NCI-H2029 (cell line): ENCODE results near the gene THEMIS.

Source experiments
- DNase-seq: peaks from one replicate; lab custom pipeline; 2025; lab: John Stamatoyannopoulos, UW

Gene THEMIS

DNA sequence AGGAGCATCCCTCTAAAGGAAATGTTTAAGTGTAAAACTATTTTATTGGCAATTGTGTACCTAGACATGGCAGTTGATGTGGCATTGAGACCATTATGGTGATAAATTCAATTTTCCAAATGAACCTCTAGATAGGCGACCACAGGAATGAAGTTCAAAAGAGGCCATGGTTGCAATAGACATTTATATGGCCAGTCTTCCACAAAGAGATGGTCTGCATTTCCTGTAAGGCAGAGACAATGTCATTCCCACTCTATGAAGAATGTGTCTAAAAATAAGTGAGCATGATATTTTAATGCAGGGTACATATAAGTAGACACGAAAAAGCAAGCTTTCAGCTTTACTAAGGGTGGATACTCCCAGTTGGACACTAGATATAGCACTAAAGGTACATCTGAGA lies 40.9 kb downstream of the THEMIS start:
- no peak for DNase-seq

DNA sequence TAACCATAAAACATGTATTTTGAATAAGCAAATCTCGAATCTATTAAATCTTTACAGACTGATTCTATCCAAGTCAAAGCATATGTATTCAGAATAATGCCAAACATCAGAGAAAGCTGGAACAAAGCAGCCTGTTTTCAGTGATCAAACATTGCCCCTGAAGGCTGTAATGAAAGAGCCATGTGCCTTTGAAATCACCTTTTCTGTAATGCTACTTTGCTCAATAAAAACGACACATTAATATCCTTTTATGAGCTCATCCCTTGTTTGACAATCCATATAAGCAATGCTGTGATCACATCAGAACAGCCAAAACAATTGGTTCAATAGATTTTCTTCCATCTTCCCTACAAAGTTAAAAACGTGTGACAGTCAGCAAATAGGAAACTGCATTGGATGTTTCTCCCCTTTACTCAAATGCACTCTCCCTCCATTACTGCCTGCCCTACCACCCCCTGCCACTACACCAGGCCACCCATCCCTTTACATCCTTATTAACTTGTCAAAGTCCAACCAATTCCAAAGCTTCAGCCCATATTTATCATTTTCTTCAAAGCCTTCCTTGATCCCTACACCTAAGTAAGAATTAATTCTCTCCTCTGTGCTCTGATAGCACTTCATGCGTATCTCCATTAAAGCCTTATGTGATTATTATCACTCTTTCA lies 42.0 kb downstream of the THEMIS start:
- DNase-seq, result no peak

DNA sequence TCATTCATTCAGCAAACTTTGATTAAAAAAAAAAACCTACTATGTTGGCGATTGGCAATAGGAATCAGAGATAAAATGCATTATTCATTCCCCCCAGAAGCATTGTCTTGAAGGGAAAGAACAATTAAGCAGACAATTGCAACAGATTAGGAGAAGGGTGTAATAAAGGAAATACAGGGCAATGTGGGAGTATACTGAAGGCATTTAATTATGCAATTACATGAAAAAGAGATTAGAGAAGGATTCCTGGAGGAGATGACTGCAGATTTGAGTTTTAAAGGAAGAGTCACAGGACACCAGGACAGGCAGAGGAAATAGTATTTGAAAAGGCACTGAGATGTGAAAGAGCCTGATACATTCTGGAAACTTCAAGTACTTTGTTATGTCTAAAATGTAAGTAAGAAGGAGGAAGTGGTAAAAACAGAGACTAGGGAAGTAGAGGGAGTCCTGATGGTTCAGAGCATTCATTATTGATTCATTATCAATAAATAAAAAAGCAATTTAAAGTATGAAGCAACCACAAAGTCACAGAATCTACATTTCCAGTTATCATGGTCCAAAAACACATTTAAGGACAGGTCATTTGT lies 43.7 kb downstream of the THEMIS start:
- no peak for DNase-seq

DNA sequence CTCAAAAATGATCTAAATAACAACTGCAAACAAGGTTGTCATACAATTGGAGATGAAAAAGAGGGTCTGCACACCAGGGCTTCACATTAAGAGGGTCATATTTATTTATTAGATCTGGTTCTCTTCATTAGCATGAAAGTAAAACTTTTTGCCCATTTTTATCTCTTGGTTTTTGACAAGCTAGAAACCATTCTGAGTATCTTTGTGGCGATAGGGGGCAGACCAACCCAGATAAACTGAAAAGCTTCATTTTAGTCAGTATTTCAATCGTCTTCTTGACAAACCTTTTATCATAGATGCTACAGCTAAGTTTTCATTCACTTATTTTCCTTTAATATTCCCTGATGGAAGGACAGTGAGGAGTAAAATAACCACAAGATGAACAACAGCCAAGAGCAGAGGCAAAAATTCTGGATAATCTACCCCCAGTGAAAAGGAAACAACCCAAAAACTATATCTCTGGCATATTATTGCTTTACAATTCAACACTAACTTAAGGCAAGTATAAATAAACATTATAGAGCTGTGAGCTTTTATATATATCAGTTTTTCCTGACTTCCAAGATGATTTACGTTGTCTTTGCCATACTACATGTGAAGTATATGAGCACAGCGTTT lies 45.2 kb downstream of the THEMIS start:
- no peak for DNase-seq

DNA sequence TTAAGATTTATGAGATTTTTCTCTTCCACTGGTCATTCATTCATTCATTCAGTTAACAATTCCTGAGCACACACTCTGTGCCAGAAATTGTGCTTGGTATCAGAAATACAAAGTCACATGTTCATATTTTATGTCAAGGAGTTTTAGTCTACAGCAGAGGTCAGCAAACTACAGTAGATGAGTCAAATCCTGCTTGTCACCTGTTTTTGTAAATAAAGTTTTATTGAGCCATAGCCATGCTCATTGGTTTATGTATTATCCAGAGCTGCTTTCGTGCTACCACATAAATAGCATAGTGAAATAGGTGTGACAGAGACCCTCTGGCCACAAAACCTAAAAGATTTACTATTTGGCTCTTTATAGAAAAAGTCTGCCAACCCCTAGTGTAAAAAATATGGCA lies 46.8 kb downstream of the THEMIS start:
- no peak for DNase-seq

DNA sequence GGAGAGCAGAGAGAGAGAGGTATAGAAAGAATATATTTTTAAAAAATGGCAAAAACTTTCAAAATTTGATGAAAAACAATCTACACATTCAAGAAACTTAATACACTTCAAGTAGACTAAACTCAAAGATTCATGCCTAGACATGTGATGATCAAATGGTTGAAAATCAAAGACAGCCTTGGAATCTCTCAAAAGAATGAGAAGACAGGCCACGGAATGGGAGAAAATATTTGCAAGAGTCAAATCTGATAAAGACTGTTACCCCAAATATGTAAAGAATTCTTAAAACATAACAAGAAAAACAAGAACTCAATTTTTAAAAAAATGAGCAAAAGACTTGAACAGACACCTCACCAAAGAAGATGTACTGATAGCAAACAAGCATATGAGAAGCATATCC lies 49.7 kb downstream of the THEMIS start:
- DNase-seq, result no peak

DNA sequence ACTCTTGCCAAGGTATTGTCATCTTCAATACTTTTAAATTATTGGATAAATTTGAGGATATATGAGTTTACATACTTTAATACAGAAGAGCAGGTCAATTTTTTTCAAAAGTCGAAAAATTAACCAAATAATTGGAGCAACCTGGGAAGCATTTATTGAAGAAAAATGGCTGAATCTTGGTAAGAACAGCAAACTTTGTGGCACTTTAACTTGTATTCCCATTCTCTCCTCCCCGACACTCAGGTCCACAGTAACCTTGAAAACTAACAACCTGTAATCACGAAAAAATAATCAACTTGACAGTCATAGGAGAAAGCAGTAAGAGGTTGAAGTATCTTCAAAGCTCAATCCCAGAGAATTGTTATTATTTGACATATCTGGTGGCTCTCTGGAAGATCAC lies 55.6 kb downstream of the THEMIS start:
- no peak for DNase-seq

DNA sequence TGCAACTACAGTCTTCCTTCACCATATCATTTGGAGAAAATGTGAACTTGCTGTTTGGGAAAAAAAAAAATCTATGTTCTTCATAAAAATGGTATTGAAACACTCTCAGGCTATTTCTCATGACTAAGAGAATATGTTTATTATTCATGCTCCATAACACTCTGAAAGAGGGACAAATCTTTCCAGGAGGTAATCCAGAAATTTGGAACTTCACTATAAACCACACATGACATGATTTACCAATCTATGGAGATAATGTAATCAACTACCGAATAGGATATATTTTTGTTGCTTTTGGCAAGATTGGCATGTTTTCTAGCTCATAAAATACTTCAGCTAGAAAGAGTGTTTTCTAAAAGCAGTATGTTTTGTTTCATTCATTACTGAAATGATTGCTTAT lies 56.3 kb downstream of the THEMIS start:
- no peak for DNase-seq

DNA sequence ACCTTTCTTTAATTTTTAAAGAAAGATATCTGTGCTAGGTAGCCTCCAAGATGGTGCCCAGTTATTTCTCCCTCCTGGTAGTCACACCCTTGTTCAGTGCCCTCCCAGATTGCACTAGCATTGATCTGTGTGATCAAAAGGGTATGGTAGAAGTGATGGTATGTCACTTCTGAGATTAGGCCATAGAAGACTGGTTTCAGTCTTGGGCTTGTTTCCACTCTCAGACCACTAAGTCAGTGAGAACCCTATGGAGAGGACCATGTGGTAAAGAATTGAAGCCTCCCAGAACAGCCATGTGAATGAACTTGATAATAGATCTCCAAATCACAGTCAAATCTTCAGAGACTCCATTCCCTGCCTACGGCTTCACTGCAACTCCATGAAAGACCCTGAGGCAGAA lies 57.3 kb downstream of the THEMIS start:
- no peak for DNase-seq

DNA sequence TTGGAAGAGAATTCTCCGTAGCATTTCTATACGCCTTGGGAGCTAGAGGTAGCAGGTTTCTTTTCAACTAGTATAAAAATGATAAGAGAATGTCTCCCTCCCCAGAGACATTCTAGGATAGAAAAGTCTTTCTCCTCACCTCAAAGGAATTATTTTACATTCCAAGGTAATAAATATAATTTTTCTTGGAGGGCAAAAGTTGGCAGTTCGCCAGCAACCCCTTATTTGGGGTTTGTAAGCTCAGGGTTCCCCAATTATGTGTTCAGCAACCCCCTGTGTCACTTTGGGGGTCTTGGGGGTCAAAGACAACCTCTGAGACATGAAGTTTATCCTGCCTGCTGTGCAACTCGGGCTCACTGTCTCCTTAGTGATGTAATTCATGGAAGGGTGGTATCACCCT lies 58.3 kb downstream of the THEMIS start:
- DNase-seq, result no peak

DNA sequence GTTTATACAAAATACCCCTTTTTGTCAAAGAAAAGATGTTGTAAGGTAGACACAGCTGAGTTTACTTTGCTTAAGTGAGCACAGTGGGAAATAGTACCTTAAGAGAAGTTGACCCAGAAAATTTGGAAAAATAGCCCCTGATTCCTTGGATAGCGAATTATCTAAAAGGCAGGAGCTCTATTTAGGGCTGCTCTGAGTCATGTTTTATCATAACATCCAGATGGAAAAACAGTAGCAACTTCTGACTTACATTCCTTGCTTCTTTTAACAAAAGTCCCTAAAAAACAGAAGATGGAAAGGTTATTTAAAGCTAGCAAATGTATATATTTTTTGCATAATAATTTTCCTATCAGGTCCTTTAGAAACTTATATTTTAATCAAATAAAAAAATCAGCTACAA lies 59.0 kb downstream of the THEMIS start:
- DNase-seq, result no peak

DNA sequence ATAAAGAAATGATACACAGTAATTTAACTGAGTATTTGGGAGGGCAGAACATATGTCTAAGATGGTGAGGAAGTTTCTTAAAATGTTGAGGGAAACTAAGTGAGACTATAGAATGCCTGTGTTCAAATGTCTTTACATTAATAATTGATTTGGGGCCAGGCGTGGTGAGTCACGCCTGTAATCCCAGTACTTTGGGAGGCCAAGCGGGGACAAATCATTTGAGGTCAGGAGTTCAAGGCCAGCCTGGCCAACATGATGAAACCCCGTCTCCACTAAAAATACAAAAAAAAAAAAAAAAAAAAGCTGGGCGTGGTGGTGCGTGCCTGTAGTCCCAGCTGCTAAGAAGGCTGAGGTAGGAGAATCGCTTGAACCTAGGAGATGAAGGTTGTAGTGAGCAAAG lies 66.7 kb downstream of the THEMIS start:
- no peak for DNase-seq

DNA sequence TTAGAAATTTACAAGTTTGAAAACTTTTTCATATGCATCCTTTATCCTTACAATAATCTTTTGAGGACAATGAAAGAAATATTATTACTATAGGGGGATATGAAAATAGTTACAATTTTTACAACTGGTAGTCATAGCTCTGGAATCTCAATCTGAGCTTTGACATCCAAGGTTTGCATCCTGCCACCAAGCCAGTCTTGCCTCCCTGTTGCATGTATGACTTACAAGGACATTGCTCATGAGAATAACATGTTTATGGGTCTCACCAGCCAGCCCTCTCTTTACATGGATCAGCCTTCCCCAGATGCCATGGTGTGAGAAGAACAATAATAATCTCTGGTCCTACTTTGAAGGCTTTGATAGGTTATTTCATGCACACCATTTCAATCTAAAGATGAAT lies 67.5 kb downstream of the THEMIS start:
- no peak for DNase-seq

DNA sequence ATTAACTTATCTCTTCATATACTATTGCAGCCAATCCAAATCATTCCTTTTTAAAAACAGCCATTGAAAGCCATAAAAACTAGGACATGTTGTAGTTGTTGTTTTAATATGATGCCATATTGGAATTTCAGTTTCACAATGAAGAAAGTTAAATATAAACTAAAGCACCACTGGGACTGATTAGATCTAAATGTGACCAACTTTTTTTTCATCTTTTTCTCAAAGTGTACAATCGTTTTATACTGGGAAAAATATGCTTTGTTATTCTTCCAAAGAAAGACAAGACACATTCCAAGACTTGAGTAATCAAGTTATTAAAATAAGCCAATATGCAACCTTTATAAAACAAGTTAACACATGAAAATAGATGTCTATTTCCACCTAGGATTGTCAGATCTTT lies 68.5 kb downstream of the THEMIS start:
- no peak for DNase-seq

DNA sequence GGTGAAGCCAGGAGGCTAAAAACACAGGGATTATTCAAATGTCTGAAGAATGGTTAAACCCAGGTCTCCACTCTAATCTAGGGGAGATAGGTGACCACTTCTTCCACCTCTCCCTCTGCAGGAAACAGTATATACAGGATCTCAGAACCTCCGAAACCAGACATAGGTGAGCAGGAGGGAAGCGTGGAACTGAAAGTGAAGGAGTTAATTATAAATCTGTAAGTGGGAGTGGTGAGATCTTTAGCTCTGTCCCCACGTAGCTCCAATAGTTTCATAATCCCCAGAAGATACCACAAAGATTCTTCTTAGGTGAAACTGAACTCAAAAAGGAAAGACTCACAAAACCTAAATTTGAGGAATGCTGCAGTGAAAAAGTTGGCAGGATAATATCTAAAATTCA lies 76.8 kb downstream of the THEMIS start:
- no peak for DNase-seq

DNA sequence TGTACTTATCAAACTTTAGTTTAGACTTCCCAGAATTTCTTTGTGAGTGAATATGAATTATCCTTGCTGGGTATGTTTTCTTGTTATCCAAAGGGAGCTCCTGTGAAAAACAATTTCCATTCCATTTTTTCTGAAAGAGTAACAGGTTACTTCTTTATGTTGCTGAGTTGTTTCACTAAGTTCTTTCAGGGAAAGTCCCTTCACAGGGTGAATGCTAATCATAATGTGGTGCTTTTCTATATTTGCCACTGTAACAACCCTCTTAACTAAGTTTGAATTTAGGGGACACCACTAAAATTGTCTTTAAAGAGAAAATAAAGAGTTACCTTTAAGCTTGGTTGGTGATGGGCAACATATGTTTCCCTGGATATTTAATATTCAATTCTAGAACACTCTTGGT lies 79.4 kb downstream of the THEMIS start:
- DNase-seq, result no peak

DNA sequence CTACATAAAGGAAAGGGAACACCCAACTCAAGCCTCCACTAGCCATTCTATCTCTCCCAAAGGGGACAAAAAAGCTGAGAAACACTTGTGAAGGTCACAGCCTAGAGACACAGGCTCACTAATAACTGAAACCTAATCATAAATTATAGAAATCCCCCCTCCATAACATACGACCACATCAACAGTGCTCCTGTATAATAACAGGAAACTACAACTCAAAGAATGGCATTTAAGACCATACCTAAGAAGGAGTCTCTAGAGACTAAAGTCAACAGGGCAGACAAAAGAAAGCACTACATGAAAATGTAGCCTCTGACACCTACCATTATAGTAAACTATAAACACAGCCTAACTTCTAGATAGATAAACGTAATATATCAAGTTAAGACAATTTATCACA lies 82.7 kb downstream of the THEMIS start:
- DNase-seq, result no peak

DNA sequence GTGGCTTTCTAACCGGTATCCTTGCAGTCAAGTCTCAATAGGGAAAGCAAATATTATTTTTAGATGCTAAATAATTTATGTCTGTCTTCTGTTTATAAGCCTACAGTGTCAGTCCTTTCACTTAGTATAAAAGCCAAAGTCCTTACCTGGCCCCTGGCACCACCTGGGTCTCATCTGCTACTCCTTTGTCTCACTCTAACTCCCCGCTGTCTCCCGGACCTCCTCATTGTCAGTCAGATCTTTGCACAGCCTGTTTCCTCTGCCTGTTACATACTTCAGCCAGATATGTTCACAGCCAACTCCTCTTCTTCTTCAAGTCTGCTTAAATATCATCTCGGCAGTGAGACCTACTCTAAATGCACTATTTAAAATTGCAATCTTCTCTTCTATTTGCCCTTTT lies 84.2 kb downstream of the THEMIS start:
- DNase-seq, result no peak

DNA sequence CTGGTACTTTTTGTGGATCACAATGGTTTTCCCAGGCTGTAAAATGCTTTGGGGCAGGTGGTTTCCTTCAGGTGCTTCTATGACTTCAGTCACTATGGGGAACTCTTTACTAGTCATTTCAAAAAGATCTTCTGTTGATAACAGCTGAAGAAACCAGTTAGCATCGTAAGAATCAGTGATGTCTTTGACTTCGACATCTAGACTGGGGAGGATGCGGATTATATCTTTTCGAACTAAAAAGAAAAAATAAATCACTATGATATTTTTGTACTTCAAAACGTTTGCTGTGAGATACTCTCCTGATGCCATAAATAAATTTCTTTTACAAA lies 87.2 kb downstream of the THEMIS start:
- DNase-seq, result no peak

DNA sequence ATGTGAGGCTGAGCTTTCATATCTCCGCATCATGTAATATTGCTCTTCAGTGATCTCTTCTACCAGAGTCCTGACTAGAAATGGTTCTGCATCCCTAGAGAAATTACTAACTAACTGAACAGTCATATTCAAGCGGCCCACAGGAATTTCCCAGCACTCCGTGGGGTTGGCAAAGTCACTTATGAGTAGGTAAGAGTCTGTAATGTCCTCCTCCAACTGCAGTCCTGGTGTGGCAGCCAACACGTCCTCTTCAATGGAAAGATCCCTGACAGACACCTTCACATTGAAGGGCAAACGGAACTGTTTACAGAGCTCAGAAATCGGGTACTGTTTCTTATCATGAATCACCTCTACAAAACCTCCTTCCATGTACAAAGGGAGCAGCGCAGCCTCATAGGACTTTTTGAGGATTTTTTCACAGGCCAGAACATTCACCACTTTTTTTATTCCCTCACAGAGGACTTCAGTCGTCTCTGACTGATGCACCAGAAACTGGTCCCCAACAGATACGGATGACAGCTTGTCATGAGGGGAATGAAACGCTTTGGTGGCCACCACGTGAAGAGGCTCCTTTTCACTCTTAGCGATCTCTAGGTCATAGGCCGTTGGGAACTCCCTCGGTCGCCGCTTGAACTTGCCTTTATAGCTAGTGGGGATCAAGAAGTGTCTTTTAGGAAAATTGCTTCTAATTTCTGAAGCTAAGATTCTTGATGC lies 87.7 kb downstream of the THEMIS start:
- no peak for DNase-seq

DNA sequence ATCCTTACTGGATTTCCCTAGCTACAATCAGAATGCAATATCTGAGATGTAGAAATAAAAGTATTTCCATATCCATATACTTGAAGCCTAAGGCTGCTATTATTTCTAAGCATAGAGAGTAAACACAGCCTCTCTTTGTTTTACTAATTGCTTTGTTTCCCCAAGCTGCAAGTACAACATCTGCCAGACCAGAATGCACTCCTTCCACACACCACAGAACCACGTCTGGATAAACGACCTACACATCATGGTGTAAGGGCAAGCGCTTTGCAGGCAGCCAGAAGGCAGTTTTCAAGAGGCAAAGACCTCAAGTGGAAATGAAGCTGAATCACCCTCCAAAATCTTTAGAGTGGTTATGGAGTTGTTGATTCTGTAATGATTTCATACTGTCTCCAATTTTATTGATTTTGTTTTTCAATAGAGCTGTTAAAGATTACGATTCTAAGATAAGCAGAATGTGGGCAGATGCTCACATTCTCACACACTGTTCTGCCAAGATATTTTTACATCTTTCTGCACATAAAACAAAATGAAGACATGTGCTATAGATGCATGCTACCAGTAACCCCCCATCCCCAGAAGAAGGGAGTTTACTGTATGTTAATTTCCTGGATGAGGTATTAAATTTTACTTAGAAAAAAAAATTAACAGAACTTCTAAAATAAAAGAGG lies 88.8 kb downstream of the THEMIS start:
- DNase-seq, result no peak

DNA sequence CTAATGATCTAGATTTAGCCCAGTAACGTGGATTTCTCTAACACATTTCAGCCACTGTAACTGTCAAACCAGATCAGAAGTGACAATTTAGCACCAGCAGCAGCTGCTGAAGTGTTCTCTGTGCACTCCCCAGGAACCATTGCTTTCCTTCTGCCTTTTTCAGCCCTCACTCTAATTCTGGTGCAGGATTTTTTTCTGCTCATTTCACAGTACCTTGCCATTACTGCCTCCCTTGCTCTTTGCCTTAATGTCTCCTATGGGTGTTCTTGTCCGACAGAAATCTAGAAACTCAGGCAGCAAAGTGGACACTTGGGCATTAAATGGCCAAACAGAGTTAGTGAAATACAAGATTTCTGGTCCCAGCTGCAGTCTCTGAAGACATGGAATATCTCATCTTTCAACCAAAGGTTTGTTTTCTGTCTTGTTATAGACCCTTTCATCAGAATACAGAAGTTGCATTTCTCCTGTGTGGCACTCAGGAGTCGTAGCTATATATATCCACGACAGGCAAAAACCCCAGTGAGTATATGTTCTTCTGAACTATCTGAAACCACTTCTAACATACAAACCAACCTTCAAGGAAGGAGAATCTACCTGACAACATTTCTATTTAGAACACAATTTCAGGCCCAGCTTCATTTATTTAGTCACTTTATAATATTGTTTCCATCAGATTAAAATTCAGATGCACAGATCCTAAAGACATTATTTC lies 92.9 kb downstream of the THEMIS start:
- DNase-seq, result no peak
